ENCODE measurements around the gene ZNF219.
A peak's percentile ranks its signal among the peaks of the same experiment; 100 is the strongest.

Gene ZNF219

DNA sequence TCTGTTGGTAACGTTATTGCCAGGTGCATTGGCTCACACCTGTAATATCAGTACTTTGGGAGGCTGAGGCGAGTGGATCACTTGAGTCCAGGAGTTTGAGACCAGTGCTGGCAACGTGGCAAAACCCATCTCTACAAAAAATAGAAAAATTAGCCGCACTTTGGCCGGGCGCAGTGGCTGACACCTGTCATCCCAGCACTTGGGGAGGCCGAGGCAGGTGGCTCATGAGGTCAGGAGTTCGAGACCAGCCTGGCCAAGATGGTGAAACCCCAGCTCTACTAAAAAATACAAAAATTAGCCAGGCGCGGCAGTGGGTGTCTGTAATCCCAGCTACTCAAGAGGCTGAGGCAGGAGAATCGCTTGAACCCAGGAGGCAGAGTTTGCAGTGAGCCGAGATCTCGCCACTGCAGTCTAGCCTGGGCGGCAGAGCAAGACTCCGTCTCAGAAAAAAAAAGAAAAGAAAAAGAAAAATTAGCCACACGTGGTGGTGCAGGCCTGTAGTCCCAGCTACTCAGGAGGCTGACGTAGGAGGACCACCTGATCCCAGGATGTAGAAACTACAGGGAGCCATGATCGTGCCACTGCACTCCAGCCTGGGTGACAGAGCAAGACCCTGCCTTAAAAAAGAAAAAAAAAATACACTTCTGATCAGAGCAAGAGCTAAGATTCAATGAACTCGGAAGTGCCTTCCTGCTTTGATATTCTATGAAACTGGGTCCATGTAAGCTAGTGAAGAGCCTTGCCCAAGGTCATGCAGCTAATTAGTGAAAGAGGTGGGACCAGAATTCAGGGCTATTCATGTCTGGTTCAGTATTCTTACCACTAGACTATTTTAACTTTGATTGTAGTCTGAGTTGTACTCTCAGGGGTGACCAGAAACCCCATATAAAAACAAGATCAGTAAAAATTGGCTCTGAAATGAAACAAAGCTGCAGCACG, 45.0 kb downstream of the ZNF219 start:
- no peak overlapping the region for H3K9ac ChIP-seq
- H3K4me3 ChIP-seq = no peak overlapping the region
- H3K4me2 ChIP-seq = no peak overlapping the region
- TF ChIP-seq Cebpa-rat (IDR thresholded peaks at IDR 0.05) = no peak
- H3K36me3 ChIP-seq = no peaks in the 10 kb centered on the region
- no peaks in the 10 kb centered on the region for H3K27me3 ChIP-seq
- H3K4me1 ChIP-seq = 0 out of 20 replicates have a peak, but pooled peaks cover 0 to 4% (median 0%) of the 10 kb centered on the region in 10 experiments
- H3K9me3 ChIP-seq (replicated peaks in 1 of 11) = no peaks in the 10 kb centered on the region
- no peak overlapping the region for H3K27ac ChIP-seq
- no peaks in the 10 kb centered on the region; a peak in 1 of 22 replicates for H4K20me1 ChIP-seq

DNA sequence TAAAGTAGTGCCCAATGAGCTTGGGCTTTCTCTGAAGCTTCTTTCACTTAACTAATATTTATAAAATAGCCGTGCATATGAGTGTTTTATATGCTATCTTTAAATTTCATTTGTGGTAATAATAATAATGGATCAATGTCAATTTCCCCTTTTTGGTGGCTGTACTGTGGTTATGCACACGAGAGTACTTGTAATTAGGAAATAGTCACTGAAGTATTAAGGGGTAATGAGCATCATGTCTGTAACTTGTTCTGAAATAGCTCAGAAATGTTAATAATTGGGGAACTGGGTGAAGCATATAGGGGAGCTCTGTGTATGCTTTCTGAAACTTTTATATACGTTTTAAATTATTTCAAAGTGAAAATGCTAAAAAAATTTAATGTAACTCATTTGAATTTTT, 47.9 kb downstream of the ZNF219 start:
- Histone ChIP-seq H3K27ac (no peak overlapping the region), H3K9ac (no peak overlapping the region), H3K9me3 (replicated peaks in 1 of 11) (no peaks in the 10 kb centered on the region), H4K20me1 (no peaks in the 10 kb centered on the region; a peak in 1 of 22 replicates), H3K4me1 (no peaks in the 10 kb centered on the region), H3K4me3 (no peak overlapping the region), H3K36me3 (no peaks in the 10 kb centered on the region), H3K27me3 (no peaks in the 10 kb centered on the region), H3K4me2 (no peak overlapping the region)
- TF ChIP-seq Cebpa-rat (IDR thresholded peaks at IDR 0.05) = no peak

DNA sequence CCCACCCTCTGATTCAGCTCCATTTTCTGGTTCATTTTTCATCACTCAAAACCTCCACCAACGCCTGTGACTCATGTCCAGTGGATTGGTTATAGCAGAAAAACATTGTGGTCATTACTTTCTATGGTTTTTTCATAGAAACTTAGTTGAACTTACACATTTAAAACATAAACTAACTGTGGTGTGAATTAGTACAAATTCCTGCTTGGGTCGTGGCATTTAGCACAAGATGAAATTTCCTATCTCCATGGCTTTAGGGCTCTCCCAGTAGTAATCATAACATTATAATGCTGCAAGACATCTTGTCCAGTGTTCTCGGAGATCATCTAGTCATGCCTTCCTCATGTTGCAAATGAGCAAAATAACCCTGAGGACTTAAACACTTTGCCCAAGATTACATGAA, 49.2 kb downstream of the ZNF219 start:
- no peaks in the 10 kb centered on the region; a peak in 1 of 22 replicates for H4K20me1 ChIP-seq
- H3K4me1 ChIP-seq = peaks cover 3 to 9% (median 7%) of the 10 kb centered on the region in 10 experiments; a peak in 18 of 20 replicates
- H3K4me3 ChIP-seq = no peak overlapping the region
- no peak overlapping the region for H3K9ac ChIP-seq
- no peaks in the 10 kb centered on the region for H3K27me3 ChIP-seq
- no peak overlapping the region for H3K27ac ChIP-seq
- H3K9me3 ChIP-seq (replicated peaks in 1 of 11) = no peaks in the 10 kb centered on the region
- no peak overlapping the region for H3K4me2 ChIP-seq
- no peak for TF ChIP-seq Cebpa-rat (IDR thresholded peaks at IDR 0.05)
- no peaks in the 10 kb centered on the region for H3K36me3 ChIP-seq

DNA sequence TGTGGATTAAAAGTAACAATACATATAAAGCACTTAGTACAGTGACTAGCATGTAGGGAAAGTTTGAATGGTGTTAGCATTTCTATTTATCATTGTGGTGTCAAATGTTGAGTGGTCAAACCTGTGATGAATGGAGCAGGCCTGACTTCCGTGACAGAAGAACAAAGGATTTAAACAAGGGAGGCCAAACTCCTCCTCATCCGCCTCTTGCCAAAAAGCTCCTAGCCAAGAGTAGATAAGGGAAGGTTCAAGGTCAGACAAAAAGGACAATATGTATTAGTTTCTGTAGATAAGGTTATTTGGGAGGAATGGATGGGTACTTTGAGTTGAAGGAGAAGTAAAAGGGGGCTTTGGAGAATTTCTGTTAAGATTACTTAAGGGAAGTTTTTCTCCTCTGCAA, 49.8 kb downstream of the ZNF219 start:
- Histone ChIP-seq H3K9ac (no peak overlapping the region), H4K20me1 (no peaks in the 10 kb centered on the region; a peak in 1 of 22 replicates), H3K4me1 (peaks cover 9 to 15% (median 13%) of the 10 kb centered on the region in 10 experiments; a peak in 18 of 20 replicates)

DNA sequence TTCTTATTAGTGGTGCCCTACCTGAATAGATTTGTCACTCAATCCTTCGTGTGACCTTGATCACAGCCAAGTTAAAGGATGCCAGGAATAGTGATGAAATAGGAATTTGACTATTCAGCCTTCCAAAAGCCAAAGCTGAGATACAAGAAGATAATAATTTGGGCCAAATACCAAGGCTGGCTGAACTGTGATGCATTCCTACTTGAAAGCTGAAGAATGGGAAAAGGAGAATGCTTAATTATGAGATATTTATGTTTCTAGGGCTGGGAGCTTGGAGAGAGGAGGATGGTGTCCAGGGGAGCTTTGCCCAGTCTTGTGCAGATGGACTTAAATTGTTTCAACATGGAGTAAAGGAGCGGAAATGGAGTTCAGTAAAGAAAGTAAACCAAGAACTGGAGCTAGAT, 51.1 kb downstream of the ZNF219 start:
- Histone ChIP-seq H3K27me3 (no peaks in the 10 kb centered on the region), H3K4me1 (peaks cover 11 to 22% (median 16%) of the 10 kb centered on the region in 10 experiments; a peak in 18 of 20 replicates), H3K9ac (no peak overlapping the region), H3K4me3 (no peak overlapping the region), H4K20me1 (no peaks in the 10 kb centered on the region), H3K27ac (no peak overlapping the region), H3K36me3 (no peaks in the 10 kb centered on the region), H3K9me3 (replicated peaks in 1 of 11) (no peaks in the 10 kb centered on the region), H3K4me2 (no peak overlapping the region)
- no peak for TF ChIP-seq Cebpa-rat (IDR thresholded peaks at IDR 0.05)

More for the DNA sequence above, 49.8 kb downstream of the ZNF219 start:
- Histone ChIP-seq H3K36me3 (no peaks in the 10 kb centered on the region), H3K4me2 (no peak overlapping the region), H3K27me3 (no peaks in the 10 kb centered on the region), H3K27ac (no peak overlapping the region), H3K9me3 (replicated peaks in 1 of 11) (no peaks in the 10 kb centered on the region), H3K4me3 (no peak overlapping the region)
- no peak for TF ChIP-seq Cebpa-rat (IDR thresholded peaks at IDR 0.05)

DNA sequence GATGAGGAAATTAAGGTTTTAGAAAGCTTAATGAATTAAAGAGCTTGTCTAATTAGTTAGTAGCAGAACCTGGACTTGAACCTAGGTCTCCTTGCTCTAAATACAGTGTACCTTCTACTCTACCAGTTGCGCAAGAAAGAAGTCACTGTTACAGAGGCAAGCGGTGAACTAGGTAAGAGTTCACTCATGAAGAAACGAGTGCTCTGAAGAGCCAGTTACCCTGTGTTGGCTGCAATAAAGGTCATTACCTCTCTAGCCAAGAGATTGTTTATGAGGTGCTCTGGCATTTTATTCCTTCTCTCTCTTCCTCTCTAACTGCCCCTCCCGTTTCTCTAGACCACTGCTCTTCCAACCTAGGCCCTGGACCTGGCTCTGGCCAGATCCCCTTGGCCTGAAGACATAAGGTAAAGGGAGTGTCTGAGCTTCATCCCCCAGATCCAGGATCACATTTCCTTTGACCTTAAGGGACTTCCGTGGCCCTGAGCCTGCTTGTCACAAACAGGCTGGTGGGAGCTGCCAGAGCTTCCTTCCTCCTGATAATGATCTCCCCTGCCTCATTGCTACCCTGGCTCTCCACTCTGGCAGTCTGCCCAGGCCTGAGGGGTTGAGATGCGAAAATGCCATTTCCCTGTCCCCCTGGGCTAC, 54.4 kb downstream of the ZNF219 start:
- Histone ChIP-seq H3K36me3 (no peaks in the 10 kb centered on the region), H3K9me3 (replicated peaks in 1 of 11) (no peaks in the 10 kb centered on the region), H3K9ac (no peak overlapping the region), H3K27me3 (no peaks in the 10 kb centered on the region), H4K20me1 (no peaks in the 10 kb centered on the region), H3K4me1 (peaks cover 11 to 33% (median 20%) of the 10 kb centered on the region in 10 experiments), H3K4me2 (peak overlapping the region; percentile 17 to 67 (median 44); a peak in 21 of 22 replicates), H3K4me3 (no peak overlapping the region), H3K27ac (no peak overlapping the region)
- TF ChIP-seq Cebpa-rat (IDR thresholded peaks at IDR 0.05) = peak in 6 of 11 experiments; percentile 19 to 74 (median 43); a peak in 6 of 22 replicates

DNA sequence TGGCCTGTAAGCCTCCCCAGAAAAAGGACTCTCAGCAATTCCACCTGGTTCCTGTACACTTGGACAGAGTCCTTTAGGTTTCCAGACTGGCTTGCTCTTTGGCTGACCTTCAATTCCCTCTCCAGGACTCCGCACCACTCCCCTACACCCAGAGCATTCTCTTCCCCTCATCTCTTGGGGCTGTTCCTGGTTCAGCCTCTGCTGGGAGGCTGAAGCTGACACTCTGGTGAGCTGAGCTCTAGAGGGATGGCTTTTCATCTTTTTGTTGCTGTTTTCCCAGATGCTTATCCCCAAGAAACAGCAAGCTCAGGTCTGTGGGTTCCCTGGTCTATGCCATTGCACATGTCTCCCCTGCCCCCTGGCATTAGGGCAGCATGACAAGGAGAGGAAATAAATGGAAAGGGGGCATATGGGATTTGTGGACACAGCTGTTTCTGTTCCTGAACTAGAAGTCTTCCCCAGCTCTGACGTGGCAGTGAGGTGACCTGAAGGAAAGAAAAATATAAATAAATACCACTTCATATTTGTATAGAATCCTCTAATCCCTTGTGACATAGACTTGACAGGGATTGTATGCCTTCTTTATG, 55.0 kb downstream of the ZNF219 start:
- no peak overlapping the region for H3K9ac ChIP-seq
- H3K4me3 ChIP-seq = no peak overlapping the region
- no peak for TF ChIP-seq Cebpa-rat (IDR thresholded peaks at IDR 0.05)
- no peak overlapping the region for H3K27ac ChIP-seq
- no peaks in the 10 kb centered on the region for H4K20me1 ChIP-seq
- no peaks in the 10 kb centered on the region for H3K9me3 ChIP-seq (replicated peaks in 1 of 11)
- peaks cover 11 to 36% (median 20%) of the 10 kb centered on the region in 10 experiments for H3K4me1 ChIP-seq
- H3K4me2 ChIP-seq = peak overlapping the region in 7 of 11 experiments; percentile 17 to 67 (median 44); a peak in 7 of 22 replicates
- no peaks in the 10 kb centered on the region for H3K27me3 ChIP-seq
- no peaks in the 10 kb centered on the region for H3K36me3 ChIP-seq

DNA sequence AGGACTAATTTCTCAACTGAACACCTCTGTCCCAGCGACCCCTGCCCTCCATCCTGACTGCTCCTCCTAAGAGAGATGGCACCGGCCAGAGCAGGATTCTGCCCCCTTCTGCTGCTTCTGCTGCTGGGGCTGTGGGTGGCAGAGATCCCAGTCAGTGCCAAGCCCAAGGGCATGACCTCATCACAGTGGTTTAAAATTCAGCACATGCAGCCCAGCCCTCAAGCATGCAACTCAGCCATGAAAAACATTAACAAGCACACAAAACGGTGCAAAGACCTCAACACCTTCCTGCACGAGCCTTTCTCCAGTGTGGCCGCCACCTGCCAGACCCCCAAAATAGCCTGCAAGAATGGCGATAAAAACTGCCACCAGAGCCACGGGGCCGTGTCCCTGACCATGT, 55.5 kb downstream of the ZNF219 start:
- Histone ChIP-seq H3K4me1 (peaks cover 11 to 36% (median 20%) of the 10 kb centered on the region in 10 experiments), H3K4me2 (no peak overlapping the region), H3K36me3 (no peaks in the 10 kb centered on the region), H3K9ac (no peak overlapping the region), H3K27me3 (no peaks in the 10 kb centered on the region), H3K4me3 (no peak overlapping the region), H3K27ac (no peak overlapping the region), H4K20me1 (no peaks in the 10 kb centered on the region), H3K9me3 (replicated peaks in 1 of 11) (no peaks in the 10 kb centered on the region)
- TF ChIP-seq Cebpa-rat (IDR thresholded peaks at IDR 0.05) = no peak

All from BLaER1 treated with 17β-estradiol and CSF1 and Interleukin-3, amounts not matched to agents 10 nM and 100 nM (cell line).